Activated B cell treated with CpG ODN at 0.5 μM for 24 hours (primary cell): ENCODE results near the gene CKLF. TPM values are rescaled to one million over a fixed set of nuclear protein-coding genes. Genes with fewer than 3 reads are reported as not detected.
"Not testable (repeated sequence)": the region's sequence is repeated elsewhere in the genome, so short reads cannot be mapped to it uniquely, and the experiment has no call there.

Experiments
- ATAC-seq: fragments of 200-7000 bp; cut with Tn5 transposase; one replicate; pipeline ENCODE4 v1.10.0; 2021; ENCODE audit warnings: low read depth, mild to moderate bottlenecking, moderate library complexity
- CTCF ChIA-PET: fragments of 350-600 bp; sonication (Branson Sonifier 250); formaldehyde crosslinking; loops from one replicate; lab custom pipeline; 2021; ENCODE audit warnings: antibody characterized with exemption; lab: Charles Lee
- POLR2A ChIA-PET: fragments of 350-600 bp; sonication (Branson Sonifier 250); formaldehyde crosslinking; loops from one replicate; lab custom pipeline; 2021; ENCODE audit warnings: antibody characterized with exemption; lab: Charles Lee
- DNase-seq: peaks from one replicate; pipeline ENCODE4 v3.0.0; 2022
- H3K27ac Mint-ChIP-seq: one replicate; pipeline ENCODE4 v1.8.0; 2020; ENCODE audit warnings: mixed read lengths
- H3K27me3 Mint-ChIP-seq: one replicate; pipeline ENCODE4 v1.8.0; 2021; ENCODE audit warnings: mixed read lengths
- H3K36me3 Mint-ChIP-seq: one replicate; pipeline ENCODE4 v1.8.0; 2021; ENCODE audit warnings: low read depth, mixed read lengths
- H3K4me1 Mint-ChIP-seq: one replicate; pipeline ENCODE4 v1.8.0; 2021; ENCODE audit warnings: mixed read lengths
- H3K4me3 Mint-ChIP-seq: one replicate; pipeline ENCODE4 v1.8.0; 2020; ENCODE audit warnings: mild to moderate bottlenecking, mixed read lengths
- H3K9me3 Mint-ChIP-seq: one replicate; pipeline ENCODE4 v1.8.0; 2020; ENCODE audit warnings: mixed read lengths
- intact Hi-C: fragments of 100-400 bp; cut with micrococcal nuclease; formaldehyde crosslinking; loops from one replicate; pipeline ENCODE4 v1.15.1; 2024
- total RNA-seq: library from RNA; stranded (reverse); gene quantifications from 2 replicates; pipeline ENCODE4 v1.2.3, GENCODE V29; 2022
- TF ChIP-seq, protein P1 (sequence below): fragments of 200-600 bp; IDR thresholded peaks from one replicate; pipeline ENCODE4 v1.8.0; 2022; ENCODE audit warnings: antibody characterized with exemption, mild to moderate bottlenecking

The CKLF gene
- total RNA-seq, 1 donor from 2014 or later: 12.1 TPM

DNA sequence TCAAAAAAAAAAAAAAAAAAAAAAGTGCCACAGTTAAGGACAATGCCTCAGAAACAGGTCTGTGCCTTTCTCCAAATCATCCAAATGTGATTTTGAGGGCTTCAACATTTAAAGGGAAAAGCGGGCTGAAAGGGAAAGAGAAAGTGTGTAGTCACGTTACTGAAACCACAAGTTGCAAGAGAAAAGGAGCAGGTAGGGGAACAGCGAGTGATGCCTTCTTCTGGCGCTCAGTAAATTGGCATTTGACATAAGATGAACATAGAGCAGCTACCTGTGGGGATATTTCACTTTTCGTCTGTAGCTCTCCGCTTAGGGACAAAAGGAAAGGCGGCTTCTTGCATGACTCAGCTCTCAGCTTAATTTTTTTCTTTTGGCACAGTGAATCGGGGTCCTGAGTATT is 37.9 kb downstream of the CKLF start:
- peak overlapping the region; percentile 82 for H3K4me3 Mint-ChIP-seq
- intact Hi-C loops: loop anchor here (1.0 kb wide), 1 partner anchor 13 kb away; no protein-coding TSS in a partner anchor
- ATAC-seq (no peak), DNase-seq (no peak)
- H3K9me3 Mint-ChIP-seq: peaks cover 3% of the 10 kb centered on the region
- CTCF ChIA-PET: interaction anchor here (1.0 to 1.5 kb wide), 5 partner anchors 19 to 184 kb away, joined by 3 to 4 read pairs (median 4); no protein-coding TSS in a partner anchor
- peaks cover 15% of the 10 kb centered on the region for H3K27me3 Mint-ChIP-seq
- TF ChIP-seq, protein P1, sequence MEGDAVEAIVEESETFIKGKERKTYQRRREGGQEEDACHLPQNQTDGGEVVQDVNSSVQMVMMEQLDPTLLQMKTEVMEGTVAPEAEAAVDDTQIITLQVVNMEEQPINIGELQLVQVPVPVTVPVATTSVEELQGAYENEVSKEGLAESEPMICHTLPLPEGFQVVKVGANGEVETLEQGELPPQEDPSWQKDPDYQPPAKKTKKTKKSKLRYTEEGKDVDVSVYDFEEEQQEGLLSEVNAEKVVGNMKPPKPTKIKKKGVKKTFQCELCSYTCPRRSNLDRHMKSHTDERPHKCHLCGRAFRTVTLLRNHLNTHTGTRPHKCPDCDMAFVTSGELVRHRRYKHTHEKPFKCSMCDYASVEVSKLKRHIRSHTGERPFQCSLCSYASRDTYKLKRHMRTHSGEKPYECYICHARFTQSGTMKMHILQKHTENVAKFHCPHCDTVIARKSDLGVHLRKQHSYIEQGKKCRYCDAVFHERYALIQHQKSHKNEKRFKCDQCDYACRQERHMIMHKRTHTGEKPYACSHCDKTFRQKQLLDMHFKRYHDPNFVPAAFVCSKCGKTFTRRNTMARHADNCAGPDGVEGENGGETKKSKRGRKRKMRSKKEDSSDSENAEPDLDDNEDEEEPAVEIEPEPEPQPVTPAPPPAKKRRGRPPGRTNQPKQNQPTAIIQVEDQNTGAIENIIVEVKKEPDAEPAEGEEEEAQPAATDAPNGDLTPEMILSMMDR: no peak
- no peaks in the 10 kb centered on the region for H3K36me3 Mint-ChIP-seq
- H3K4me1 Mint-ChIP-seq: peaks cover 41% of the 10 kb centered on the region
- peak overlapping the region; percentile 12 for H3K27ac Mint-ChIP-seq
- POLR2A ChIA-PET: interaction anchor here (0.7 to 1.8 kb wide), 3 partner anchors 14 to 1937 kb away, joined by 3 to 8 read pairs (median 5); partner anchors contain the start of gene CMTM3

DNA sequence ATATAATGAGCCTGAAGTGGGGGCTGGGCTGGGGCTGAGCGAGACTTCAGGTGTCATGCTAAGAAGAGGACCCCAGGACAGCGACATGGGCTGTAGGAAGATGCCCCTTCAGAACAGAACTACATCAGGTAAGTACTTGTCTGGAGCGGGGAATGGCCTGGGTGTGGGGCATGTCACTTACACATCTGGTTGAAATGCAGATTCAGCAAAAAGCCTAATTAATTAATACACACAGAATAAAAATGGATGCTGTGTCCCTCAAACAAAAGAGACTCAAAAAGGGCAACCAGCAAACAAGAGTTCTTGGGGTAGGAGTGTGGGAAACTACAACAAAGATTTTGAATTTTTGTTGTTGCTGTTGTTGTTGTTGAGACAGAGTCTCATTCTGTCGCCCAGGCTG is 38.6 kb downstream of the CKLF start:
- intact Hi-C loops: no loop called here
- H3K27ac Mint-ChIP-seq: no peak overlapping the region
- H3K4me3 Mint-ChIP-seq: no peak overlapping the region
- ATAC-seq (no peak), DNase-seq (no peak)
- TF ChIP-seq, protein P1: no peak
- CTCF ChIA-PET: interaction anchor here (1.0 to 1.2 kb wide), 2 partner anchors 79 to 184 kb away, joined by 4 read pairs; no protein-coding TSS in a partner anchor
- peaks cover 10% of the 10 kb centered on the region for H3K27me3 Mint-ChIP-seq
- H3K36me3 Mint-ChIP-seq: no peaks in the 10 kb centered on the region
- peaks cover 3% of the 10 kb centered on the region for H3K9me3 Mint-ChIP-seq
- peaks cover 35% of the 10 kb centered on the region for H3K4me1 Mint-ChIP-seq
- POLR2A ChIA-PET: no interaction called here

DNA sequence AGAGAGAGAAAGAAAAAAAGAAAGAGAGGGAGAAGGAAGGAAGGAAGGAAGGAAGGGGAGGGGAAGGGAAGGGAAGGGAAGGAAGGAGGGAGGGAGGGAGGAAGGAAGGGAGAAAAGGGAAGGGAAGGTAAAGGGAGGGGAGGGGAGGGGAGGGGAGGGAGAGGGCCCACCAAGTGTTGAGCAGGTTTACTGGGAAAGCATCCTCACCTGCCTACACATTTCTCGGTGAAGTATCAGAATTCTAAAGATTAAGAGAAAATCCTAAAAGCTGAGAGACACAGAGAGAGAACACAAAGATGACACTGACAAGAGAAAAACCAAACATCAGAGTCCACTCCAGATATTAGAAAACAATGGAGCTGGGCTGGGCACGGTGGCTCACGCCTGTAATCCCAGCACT is 39.9 kb downstream of the CKLF start:
- no peak overlapping the region for H3K4me3 Mint-ChIP-seq
- CTCF ChIA-PET: no interaction called here
- H3K4me1 Mint-ChIP-seq: peaks cover 35% of the 10 kb centered on the region
- ATAC-seq: no peak
- peaks cover 3% of the 10 kb centered on the region for H3K9me3 Mint-ChIP-seq
- DNase-seq: no peak
- TF ChIP-seq, protein P1: no peak
- intact Hi-C loops: no loop called here
- POLR2A ChIA-PET: no interaction called here
- H3K27ac Mint-ChIP-seq: no peak overlapping the region
- no peaks in the 10 kb centered on the region for H3K36me3 Mint-ChIP-seq
- peaks cover 6% of the 10 kb centered on the region for H3K27me3 Mint-ChIP-seq

DNA sequence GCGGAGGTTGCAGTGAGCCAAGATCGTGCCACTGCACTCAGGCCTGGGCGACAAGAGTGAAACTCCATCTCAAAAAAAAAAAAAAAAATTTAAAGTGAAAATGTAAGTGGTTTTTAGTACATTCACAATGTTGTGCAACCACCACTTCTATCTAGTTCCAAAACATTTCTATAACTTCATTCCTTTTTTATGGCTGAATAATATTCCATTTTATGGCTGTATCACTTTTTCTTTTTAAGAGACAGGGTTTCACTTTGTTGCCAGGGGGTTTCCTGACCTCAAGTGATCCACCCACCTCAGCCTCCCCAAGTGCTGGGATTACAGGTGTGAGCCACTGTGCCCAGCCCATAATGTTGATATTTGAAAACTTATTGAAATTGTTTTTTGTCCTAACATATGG is 40.4 kb downstream of the CKLF start:
- no peaks in the 10 kb centered on the region for H3K36me3 Mint-ChIP-seq
- no peak overlapping the region for H3K27ac Mint-ChIP-seq
- ChIA-PET CTCF (no interaction called here), POLR2A (no interaction called here)
- no peak overlapping the region for H3K4me3 Mint-ChIP-seq
- no peak for ATAC-seq
- peaks cover 3% of the 10 kb centered on the region for H3K9me3 Mint-ChIP-seq
- intact Hi-C loops: no loop called here
- H3K27me3 Mint-ChIP-seq: peaks cover 10% of the 10 kb centered on the region
- DNase-seq: no peak
- H3K4me1 Mint-ChIP-seq: peaks cover 31% of the 10 kb centered on the region
- TF ChIP-seq, protein P1: no peak

DNA sequence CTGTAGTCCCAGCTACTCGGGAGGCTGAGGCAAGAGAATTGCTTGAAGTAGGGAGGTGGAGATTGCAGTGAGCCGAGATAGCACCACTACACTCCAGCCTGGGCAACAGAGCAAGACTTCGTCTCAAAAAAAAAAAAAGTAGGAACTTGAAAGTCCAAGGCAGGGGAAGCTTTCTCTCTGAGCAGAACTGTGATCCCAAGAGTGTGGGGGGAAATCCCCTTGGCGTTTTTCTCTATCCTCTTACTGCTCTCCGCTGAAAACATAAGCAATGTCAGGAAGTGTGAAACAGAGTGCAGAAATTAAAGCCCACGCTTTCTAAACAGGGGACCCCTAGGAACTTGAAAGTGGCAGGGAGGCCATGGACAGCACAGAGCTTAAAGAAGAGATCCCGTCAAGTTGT is 42.4 kb downstream of the CKLF start:
- Mint-ChIP-seq H3K9me3 (peaks cover 3% of the 10 kb centered on the region), H3K36me3 (no peaks in the 10 kb centered on the region), H3K27ac (no peak overlapping the region), H3K4me1 (peaks cover 22% of the 10 kb centered on the region), H3K27me3 (peaks cover 14% of the 10 kb centered on the region), H3K4me3 (no peak overlapping the region)
- ATAC-seq (peak; percentile 65), DNase-seq (no peak)
- TF ChIP-seq, protein P1: no peak
- intact Hi-C loops: no loop called here
- ChIA-PET POLR2A (interaction anchor here (1.0 kb wide), 1 partner anchor 9 kb away, joined by 3 read pairs; no protein-coding TSS in a partner anchor), CTCF (no interaction called here)

DNA sequence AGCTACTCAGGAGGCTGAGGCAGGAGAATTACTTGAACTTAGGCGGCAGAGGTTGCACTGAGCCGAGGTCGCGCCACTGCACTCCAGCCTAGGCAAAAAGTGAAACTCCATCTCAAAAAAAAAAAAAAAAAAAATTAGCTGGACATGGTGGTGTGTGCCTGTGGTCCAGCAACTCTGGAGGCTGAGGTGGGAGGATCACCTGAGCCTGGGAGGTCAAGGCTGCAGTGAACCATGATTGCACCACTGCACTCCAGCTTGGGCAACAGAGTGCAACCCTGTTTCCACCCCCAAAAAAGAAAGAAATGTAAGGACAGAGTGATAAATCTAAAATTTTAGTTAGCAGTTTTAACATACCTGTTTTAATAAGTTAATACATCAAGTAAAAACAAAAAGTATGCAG is 44.2 kb downstream of the CKLF start:
- H3K4me3 Mint-ChIP-seq, intact Hi-C loops: not testable (repeated sequence)
- POLR2A ChIA-PET: interaction anchor here (1.0 kb wide), 1 partner anchor 15 kb away, joined by 4 read pairs; no protein-coding TSS in a partner anchor

More for the DNA sequence above, 44.2 kb downstream of the CKLF start:
- H3K36me3 Mint-ChIP-seq, H3K9me3 Mint-ChIP-seq, ATAC-seq, H3K27ac Mint-ChIP-seq, DNase-seq: not testable (repeated sequence)
- CTCF ChIA-PET: interaction anchor here (0.9 kb wide), 1 partner anchor 12 kb away, joined by 3 read pairs; no protein-coding TSS in a partner anchor
- peaks cover 18% of the 10 kb centered on the region for H3K27me3 Mint-ChIP-seq
- peaks cover 11% of the 10 kb centered on the region for H3K4me1 Mint-ChIP-seq
